Retinal pigment epithelial cell (primary cell): Measurements from ENCODE around the gene SLC38A8.

Source experiments
- DNase-seq: peaks from one replicate; pipeline ENCODE4 v3.0.0-alpha.2; 2010; ENCODE audit warnings: low read depth
- H3K4me3 ChIP-seq: 2 replicates; pipeline ENCODE4 v1.5.1; 2011; ENCODE audit warnings: mild to moderate bottlenecking, low read length, control low read depth, moderate library complexity
- TF ChIP-seq, protein P1 (sequence below): conservative IDR thresholded peaks from 2 replicates; pipeline ENCODE4 v1.5.1; 2011; ENCODE audit warnings: low read depth, low read length, control low read depth, inconsistent platforms

The SLC38A8 gene

DNA sequence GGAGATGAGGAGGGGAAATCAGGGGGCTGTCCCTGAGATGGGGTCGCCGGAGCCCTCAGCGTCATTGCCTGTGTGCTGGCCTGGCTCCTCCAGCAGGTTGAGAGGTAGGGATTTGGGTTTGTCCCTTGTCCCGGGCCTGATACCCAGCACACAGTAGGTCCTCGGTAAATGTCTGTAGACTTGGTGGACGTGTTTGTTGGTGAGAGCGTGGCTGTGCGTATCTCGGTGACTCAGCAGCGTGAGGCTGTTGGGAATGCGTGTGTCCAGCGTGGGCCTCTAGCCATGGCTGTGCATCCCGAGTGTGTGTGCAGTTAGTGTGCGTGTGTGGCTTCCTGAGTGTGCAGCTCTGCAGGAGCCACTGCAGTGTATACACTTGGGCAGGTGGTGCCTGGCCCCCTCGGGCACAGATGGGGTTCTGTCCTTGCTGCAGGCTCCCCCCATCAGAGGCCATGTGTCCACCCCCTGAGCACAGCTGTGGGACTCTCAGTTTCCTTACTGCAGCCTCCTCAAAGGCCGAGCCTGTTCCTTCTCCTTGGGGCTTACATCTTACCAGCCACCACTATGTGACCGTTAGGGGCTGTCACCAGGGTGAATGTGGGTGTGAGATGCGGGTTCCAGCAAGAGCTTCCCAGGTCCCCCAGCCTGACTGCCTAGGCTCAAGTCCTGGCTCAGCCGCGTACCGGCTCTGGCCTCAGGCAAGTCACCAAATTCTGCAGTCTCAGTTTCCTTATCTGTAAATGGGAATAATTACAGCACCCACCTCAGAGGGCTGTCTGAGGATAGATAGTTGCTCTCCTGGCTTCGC is 68.8 kb downstream of the SLC38A8 start:
- no peak for DNase-seq
- TF ChIP-seq, protein P1, sequence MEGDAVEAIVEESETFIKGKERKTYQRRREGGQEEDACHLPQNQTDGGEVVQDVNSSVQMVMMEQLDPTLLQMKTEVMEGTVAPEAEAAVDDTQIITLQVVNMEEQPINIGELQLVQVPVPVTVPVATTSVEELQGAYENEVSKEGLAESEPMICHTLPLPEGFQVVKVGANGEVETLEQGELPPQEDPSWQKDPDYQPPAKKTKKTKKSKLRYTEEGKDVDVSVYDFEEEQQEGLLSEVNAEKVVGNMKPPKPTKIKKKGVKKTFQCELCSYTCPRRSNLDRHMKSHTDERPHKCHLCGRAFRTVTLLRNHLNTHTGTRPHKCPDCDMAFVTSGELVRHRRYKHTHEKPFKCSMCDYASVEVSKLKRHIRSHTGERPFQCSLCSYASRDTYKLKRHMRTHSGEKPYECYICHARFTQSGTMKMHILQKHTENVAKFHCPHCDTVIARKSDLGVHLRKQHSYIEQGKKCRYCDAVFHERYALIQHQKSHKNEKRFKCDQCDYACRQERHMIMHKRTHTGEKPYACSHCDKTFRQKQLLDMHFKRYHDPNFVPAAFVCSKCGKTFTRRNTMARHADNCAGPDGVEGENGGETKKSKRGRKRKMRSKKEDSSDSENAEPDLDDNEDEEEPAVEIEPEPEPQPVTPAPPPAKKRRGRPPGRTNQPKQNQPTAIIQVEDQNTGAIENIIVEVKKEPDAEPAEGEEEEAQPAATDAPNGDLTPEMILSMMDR, result no peak
- H3K4me3 ChIP-seq, result no peak overlapping the region

DNA sequence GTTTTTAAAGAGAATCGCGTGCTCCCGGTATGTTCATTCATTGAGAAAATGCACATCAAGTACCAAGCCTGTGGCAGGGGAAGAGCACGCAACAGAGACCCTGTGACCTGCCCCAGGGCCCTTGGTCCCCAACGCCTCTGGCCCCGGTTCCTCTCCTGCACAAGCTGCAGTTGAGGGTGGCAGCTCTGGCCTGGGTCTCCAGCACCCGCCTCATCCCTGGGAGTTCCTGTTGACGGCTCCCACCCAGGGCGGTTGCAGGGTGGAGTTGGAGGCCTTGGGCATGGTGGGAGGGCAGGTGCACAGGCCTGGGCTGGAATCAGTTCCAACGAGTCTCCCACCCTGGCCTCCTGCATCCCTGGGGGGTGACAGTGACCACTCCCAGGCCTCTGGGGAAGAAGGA is 69.5 kb downstream of the SLC38A8 start:
- DNase-seq, result no peak
- H3K4me3 ChIP-seq, result no peak overlapping the region
- TF ChIP-seq, protein P1, result no peak

DNA sequence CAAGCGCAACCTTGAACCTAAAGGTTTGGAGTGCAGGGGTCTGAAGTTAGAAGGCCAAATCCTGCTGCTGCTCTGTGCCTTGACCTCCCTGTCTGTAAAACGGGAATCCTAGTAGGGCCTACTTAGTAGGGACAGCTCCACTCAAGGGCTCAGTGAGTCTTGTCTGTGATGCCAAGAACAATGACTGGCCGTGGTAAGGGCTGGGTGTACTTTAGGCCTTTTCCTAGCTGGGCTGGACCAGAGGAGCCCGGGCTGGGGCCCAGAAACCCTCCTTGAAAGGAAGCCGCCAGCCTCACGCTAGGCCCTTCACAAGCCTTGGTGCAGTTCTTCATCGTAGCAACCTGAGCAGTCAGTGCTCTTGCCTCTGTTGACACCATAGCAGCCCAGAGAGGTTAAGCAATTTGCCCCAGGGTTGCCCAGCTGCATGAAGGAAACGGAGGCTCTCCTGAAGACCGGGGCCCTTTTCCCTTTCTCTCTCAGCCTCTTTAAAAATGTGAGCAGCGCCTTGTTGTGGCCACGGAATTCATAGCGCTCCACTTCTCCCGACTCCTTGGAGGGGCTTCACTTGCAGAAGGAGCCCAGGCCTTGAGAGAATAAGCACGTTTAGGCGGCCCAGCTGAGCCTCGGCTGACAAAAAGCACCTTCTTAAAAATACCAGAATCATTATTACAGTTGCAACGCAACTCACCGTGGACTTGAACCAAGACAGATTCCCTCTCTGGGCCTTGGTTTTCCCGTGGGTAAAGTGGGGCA is 70.2 kb downstream of the SLC38A8 start:
- no peak for DNase-seq
- no peak overlapping the region for H3K4me3 ChIP-seq
- TF ChIP-seq, protein P1, result no peak

DNA sequence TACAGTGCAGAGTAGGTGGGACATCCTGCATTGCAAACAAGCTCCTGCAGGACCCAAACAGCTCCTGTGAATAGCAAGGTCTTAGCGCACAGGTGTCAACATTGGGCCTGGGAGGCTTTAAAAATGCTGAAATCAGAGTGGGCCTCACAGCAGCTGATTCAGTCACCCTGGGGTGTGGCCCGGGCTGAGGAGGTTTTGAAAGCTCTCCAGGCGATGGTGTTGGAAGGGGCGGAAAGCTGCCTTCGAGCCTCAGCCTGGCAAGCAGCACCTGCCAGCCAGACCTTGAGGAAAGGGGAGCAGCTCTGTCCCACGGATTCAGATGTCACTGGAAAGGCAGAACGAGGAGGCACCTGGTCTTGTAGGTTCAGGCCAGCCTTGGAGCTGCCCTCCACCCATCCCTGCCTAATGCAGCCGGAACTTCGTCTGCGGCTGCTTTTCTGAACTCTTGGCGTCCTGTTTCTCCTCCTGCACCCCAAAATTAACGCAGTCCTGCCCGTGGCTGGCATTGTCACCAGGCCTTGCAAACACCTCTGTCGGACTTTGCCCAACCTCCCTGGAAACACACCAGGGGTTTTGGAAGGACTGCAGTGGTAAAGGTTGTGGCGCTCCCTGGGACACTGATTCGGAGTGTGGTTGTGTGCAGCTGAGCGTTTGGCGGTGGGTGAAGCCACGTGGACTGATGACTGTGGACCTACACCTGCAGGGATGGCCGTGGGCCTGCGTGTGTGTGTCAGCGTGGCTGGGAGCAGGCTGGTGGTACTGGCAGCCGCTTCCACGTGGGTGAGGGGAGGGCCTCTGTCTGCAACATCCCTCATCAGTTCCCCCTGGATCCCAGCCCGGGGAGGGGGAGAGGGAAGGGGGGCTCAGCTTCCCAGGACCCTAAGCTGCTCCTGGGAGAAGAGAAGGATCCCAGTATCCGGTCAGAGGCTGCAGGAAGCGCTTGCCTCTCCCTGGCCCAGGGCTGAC is 71.1 kb downstream of the SLC38A8 start:
- TF ChIP-seq, protein P1, result no peak
- no peak overlapping the region for H3K4me3 ChIP-seq
- DNase-seq, result no peak

DNA sequence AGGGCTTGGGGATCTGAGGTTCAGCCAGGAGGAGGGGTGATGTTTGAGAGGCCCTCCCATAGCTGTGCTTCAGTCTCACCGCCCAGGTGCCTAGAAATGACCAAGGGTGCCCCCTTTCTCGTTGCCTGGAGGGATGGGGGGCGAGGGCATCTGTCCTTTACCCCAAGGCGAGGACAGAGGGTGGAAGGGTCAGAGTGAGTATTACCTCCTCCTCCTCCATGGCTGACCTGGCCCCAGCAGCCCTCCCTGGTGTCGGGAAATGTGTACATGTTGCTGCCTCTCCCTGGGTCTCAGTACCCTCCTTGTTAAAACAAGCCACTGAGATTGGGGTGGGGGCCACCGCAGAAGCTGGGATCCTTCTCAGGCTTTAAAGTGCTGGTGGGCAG is 72.2 kb downstream of the SLC38A8 start:
- DNase-seq, result no peak
- H3K4me3 ChIP-seq, result no peak overlapping the region
- TF ChIP-seq, protein P1, result no peak

DNA sequence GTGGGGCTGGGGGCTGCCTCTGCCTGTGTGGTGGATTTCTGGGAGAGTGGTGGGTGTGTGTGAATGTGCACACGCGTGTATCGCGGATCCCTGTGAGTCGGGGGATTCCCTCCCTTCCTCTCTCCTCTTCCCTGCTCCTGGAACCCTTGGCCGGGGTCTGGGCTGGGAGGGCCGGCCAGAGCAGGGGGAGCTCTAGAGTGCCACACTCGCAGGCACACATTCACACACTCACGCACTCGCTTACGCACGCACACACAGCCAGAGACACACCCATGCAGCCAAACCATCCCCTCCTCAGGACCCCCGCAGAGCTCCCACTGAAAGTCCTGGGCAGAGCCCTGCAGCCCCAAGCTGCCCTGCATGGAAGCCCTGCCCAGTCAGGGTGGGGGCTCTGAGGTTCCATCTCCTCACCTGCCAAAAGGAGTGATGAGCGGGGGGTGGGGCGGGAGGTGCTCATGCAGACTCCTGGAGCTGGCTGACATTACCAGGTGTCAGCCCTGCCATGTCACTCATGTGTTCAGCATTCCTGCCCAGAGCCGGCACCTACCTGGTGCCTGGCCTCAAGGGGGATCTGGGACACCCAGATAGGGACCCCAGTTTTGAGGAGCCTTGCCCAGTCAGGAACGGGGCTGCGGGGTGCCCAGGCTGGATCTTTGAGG is 72.7 kb downstream of the SLC38A8 start:
- TF ChIP-seq, protein P1, result no peak
- H3K4me3 ChIP-seq, result no peak overlapping the region

More for the DNA sequence above, 72.7 kb downstream of the SLC38A8 start:
- no peak for DNase-seq
